Neural progenitor cell (in vitro differentiated cells): ENCODE results near the gene PMEPA1. TPM values are rescaled to one million over a fixed set of nuclear protein-coding genes. Genes with fewer than 3 reads are reported as not detected.

Experiments used
- DNase-seq: peaks from one replicate; pipeline ENCODE4 v3.0.0-alpha.2; 2016; ENCODE audit warnings: low spot score
- H2AFZ ChIP-seq: fragments of 200-600 bp; sonication (generic); replicated peaks from 2 replicates; pipeline ENCODE4 v1.6.1; 2016; ENCODE audit warnings: antibody characterized with exemption
- H3F3A ChIP-seq: fragments of 200-600 bp; sonication (generic); 2 replicates; pipeline ENCODE4 v1.6.1; 2016; ENCODE audit warnings: antibody characterized with exemption, low read depth
- H3K27ac ChIP-seq: fragments of 200-600 bp; sonication (generic); 2 replicates; pipeline ENCODE4 v1.5.1; 2016; ENCODE audit warnings: mild to moderate bottlenecking
- H3K27me3 ChIP-seq: fragments of 200-600 bp; sonication (generic); 2 replicates; pipeline ENCODE4 v1.6.1; 2016; ENCODE audit warnings: mild to moderate bottlenecking, moderate library complexity
- H3K36me3 ChIP-seq: fragments of 200-600 bp; sonication (generic); 2 replicates; pipeline ENCODE4 v1.5.1; 2016
- H3K4me1 ChIP-seq: fragments of 200-600 bp; sonication (generic); 2 replicates; pipeline ENCODE4 v1.6.1; 2016; ENCODE audit warnings: mixed run types
- H3K4me2 ChIP-seq: fragments of 200-600 bp; sonication (generic); 2 replicates; pipeline ENCODE4 v1.6.1; 2016
- H3K4me3 ChIP-seq: fragments of 200-600 bp; sonication (generic); 2 replicates; pipeline ENCODE4 v1.5.1; 2016
- H3K79me2 ChIP-seq: fragments of 200-600 bp; sonication (generic); 2 replicates; pipeline ENCODE4 v1.6.1; 2016; ENCODE audit warnings: low read depth
- H3K9ac ChIP-seq: fragments of 200-600 bp; sonication (generic); 2 replicates; pipeline ENCODE4 v1.6.1; 2016
- H3K9me3 ChIP-seq: fragments of 200-600 bp; sonication (generic); 2 replicates; pipeline ENCODE4 v1.5.1; 2016; ENCODE audit warnings: low read depth
- H4K20me1 ChIP-seq: fragments of 200-600 bp; sonication (generic); 2 replicates; pipeline ENCODE4 v1.6.1; 2016; ENCODE audit warnings: low read depth
- H3K27ac Mint-ChIP-seq: 3 replicates; pipeline ENCODE4 v1.8.0; 2021; ENCODE audit warnings: mixed read lengths
- H3K27me3 Mint-ChIP-seq: 2 replicates; pipeline ENCODE4 v1.8.0; 2022; ENCODE audit warnings: low read depth, mild to moderate bottlenecking, inconsistent platforms, moderate library complexity, mixed read lengths; ENCODE audit not compliant: insufficient read depth
- H3K36me3 Mint-ChIP-seq: 3 replicates; pipeline ENCODE4 v1.8.0; 2021; ENCODE audit warnings: mixed read lengths
- H3K4me1 Mint-ChIP-seq: 3 replicates; pipeline ENCODE4 v1.8.0; 2021; ENCODE audit warnings: mixed read lengths
- H3K4me3 Mint-ChIP-seq: 3 replicates; pipeline ENCODE4 v1.8.0; 2021; ENCODE audit warnings: mild to moderate bottlenecking, moderate library complexity, mixed read lengths
- H3K9me3 Mint-ChIP-seq: 3 replicates; pipeline ENCODE4 v1.8.0; 2020; ENCODE audit warnings: mixed read lengths
- CTCF ChIP-seq: fragments of 200-600 bp; sonication (generic); IDR thresholded peaks from 2 replicates; pipeline ENCODE4 v1.5.1; 2017; ENCODE audit warnings: antibody characterized with exemption, mild to moderate bottlenecking
- EZH2 ChIP-seq: fragments of 200-600 bp; sonication (generic); IDR thresholded peaks from 2 replicates; pipeline ENCODE4 v1.6.1; 2017; ENCODE audit warnings: antibody characterized with exemption, mild to moderate bottlenecking, moderate library complexity
- EZH2phosphoT487 ChIP-seq: fragments of 200-600 bp; sonication (generic); IDR thresholded peaks from 2 replicates; pipeline ENCODE4 v1.6.1; 2017; ENCODE audit warnings: antibody characterized with exemption
- total RNA-seq: library from RNA; depleted of rRNA; stranded (reverse); fragments of >200 nt; gene quantifications from 2 replicates; pipeline ENCODE4 v1.2.3, GENCODE V29; 2015; ENCODE audit warnings: low replicate concordance

The PMEPA1 gene
- total RNA-seq, 1 donor from 2014 or later: 1.7 TPM

- no peak overlapping the region for H3K27ac Mint-ChIP-seq
- no peaks in the 10 kb centered on the region for H3K79me2 ChIP-seq
- no peak for TF ChIP-seq CTCF
Observed at GRCh38 chr20:57671662-57672061, 38.2 kb downstream of the PMEPA1 start.

GRCh38 chr20:57671072-57671391 is 38.8 kb downstream of the PMEPA1 start:
- H3K79me2 ChIP-seq: no peaks in the 10 kb centered on the region
- no peaks in the 10 kb centered on the region for H3F3A ChIP-seq
- no peaks in the 10 kb centered on the region for H3K36me3 ChIP-seq
- no peaks in the 10 kb centered on the region for H3K27me3 ChIP-seq
- H3K4me3 ChIP-seq: no peak overlapping the region
- Mint-ChIP-seq H3K27me3 (peaks cover 5% of the 10 kb centered on the region), H3K4me3 (no peak overlapping the region), H3K27ac (no peak overlapping the region), H3K36me3 (no peaks in the 10 kb centered on the region), H3K9me3 (no peaks in the 10 kb centered on the region), H3K4me1 (peaks cover 49% of the 10 kb centered on the region)
- DNase-seq: no peak
- no peaks in the 10 kb centered on the region for H3K9me3 ChIP-seq
- H4K20me1 ChIP-seq: no peaks in the 10 kb centered on the region
- no peak overlapping the region for H2AFZ ChIP-seq
- TF ChIP-seq EZH2 (no peak), EZH2phosphoT487 (no peak), CTCF (no peak)
- no peak overlapping the region for H3K4me2 ChIP-seq
- peaks cover 5% of the 10 kb centered on the region for H3K4me1 ChIP-seq
- H3K27ac ChIP-seq: no peak overlapping the region
- H3K9ac ChIP-seq: no peak overlapping the region

More at GRCh38 chr20:57671662-57672061, 38.2 kb downstream of the PMEPA1 start:
- Mint-ChIP-seq H3K36me3 (no peaks in the 10 kb centered on the region), H3K4me3 (no peak overlapping the region), H3K4me1 (peaks cover 43% of the 10 kb centered on the region), H3K9me3 (no peaks in the 10 kb centered on the region), H3K27me3 (peaks cover 8% of the 10 kb centered on the region)
- Histone ChIP-seq H3K9ac (no peak overlapping the region), H3K4me2 (no peak overlapping the region), H2AFZ (no peak overlapping the region), H3K4me3 (no peak overlapping the region), H3F3A (no peaks in the 10 kb centered on the region), H3K4me1 (peaks cover 5% of the 10 kb centered on the region), H3K36me3 (no peaks in the 10 kb centered on the region), H3K9me3 (no peaks in the 10 kb centered on the region), H3K27ac (no peak overlapping the region), H4K20me1 (no peaks in the 10 kb centered on the region), H3K27me3 (no peaks in the 10 kb centered on the region)
- no peak for DNase-seq

GRCh38 chr20:57670288-57671071 is 39.3 kb downstream of the PMEPA1 start:
- Mint-ChIP-seq H3K4me1 (peaks cover 51% of the 10 kb centered on the region), H3K27me3 (peaks cover 5% of the 10 kb centered on the region), H3K36me3 (no peaks in the 10 kb centered on the region), H3K4me3 (no peak overlapping the region), H3K27ac (peak overlapping the region; percentile 87), H3K9me3 (no peaks in the 10 kb centered on the region)
- no peaks in the 10 kb centered on the region for H3K9me3 ChIP-seq
- H3K27me3 ChIP-seq: no peaks in the 10 kb centered on the region
- no peak overlapping the region for H2AFZ ChIP-seq
- no peak overlapping the region for H3K27ac ChIP-seq
- no peak overlapping the region for H3K4me2 ChIP-seq
- H3K4me1 ChIP-seq: peaks cover 5% of the 10 kb centered on the region
- H3K36me3 ChIP-seq: no peaks in the 10 kb centered on the region
- no peak overlapping the region for H3K9ac ChIP-seq
- TF ChIP-seq EZH2phosphoT487 (no peak), CTCF (no peak)
- no peaks in the 10 kb centered on the region for H3F3A ChIP-seq
- no peaks in the 10 kb centered on the region for H3K79me2 ChIP-seq
- no peak overlapping the region for H3K4me3 ChIP-seq
- no peaks in the 10 kb centered on the region for H4K20me1 ChIP-seq
- no peak for DNase-seq
